Measurements from ENCODE around the gene POLR2E. TPM values are rescaled to one million over a fixed set of nuclear protein-coding genes. Genes with fewer than 3 reads are reported as not detected.

The POLR2E gene
- polyA plus RNA-seq, 3 donors, result 183 to 222 (median 195) TPM

GRCh38 chr19:1091544-1092175 lies 3.5 kb downstream of the POLR2E start:
- Histone ChIP-seq H3K9ac (ENCODE audit: insufficient read depth, low read length, poor library complexity, severe bottlenecking) (no peak overlapping the region), H3K36me3 (replicated peaks in 1 of 2; ENCODE audit: control insufficient read depth in 1 of 2, insufficient read depth in 2 of 2, low read length in 2 of 2) (peaks cover 44% of the 10 kb centered on the region in 2 donors), H4K20me1 (ENCODE audit: insufficient read depth, low read length) (peaks cover 67% of the 10 kb centered on the region), H3K4me2 (replicated peaks; ENCODE audit: extremely low read depth, low read length, poor library complexity, severe bottlenecking) (no peak overlapping the region), H3K4me1 (ENCODE audit: control insufficient read depth in 1 of 2, insufficient read depth in 2 of 2, low read length in 2 of 2) (peaks cover 61 to 71% of the 10 kb centered on the region in 2 donors), H3K27me3 (ENCODE audit: control insufficient read depth in 2 of 2, insufficient read depth in 2 of 2, low read length in 2 of 2) (no peaks in the 10 kb centered on the region), H3K27ac (ENCODE audit: low read depth in 1 of 2, low read length in 2 of 2) (no peak overlapping the region), H3K79me2 (ENCODE audit: insufficient read depth, low read length) (peaks cover 50% of the 10 kb centered on the region), H3K4me3 (replicated peaks in 1 of 3; ENCODE audit: low read depth in 2 of 3, low read length in 3 of 3) (no peak overlapping the region), H2AFZ (ENCODE audit: insufficient read depth, low read depth, low read length, poor library complexity, severe bottlenecking) (no peak overlapping the region), H3K9me3 (replicated peaks in 1 of 2; ENCODE audit: control insufficient read depth in 1 of 2, insufficient read depth in 1 of 2, low read length in 2 of 2) (no peaks in the 10 kb centered on the region)
- no peak overlapping the region for H3K27ac Mint-ChIP-seq
- peaks cover 25 to 47% of the 10 kb centered on the region in 2 donors for H3K36me3 Mint-ChIP-seq
- H3K4me3 Mint-ChIP-seq, result no peak overlapping the region
- no peak for DNase-seq
- TF ChIP-seq CTCF (IDR thresholded peaks at IDR 0.05), result no peak
- H3K9me3 Mint-ChIP-seq, result no peaks in the 10 kb centered on the region
- 85% methylated on average over 18 of the region's 27 CpGs for WGBS (ENCODE audit: insufficient coverage)
- peaks cover 0 to 2% (median 0%) of the 10 kb centered on the region in 3 donors for H3K27me3 Mint-ChIP-seq (ENCODE audit: low read depth in 3 of 3)
- peaks cover 62% of the 10 kb centered on the region for H3K4me1 Mint-ChIP-seq
- intact Hi-C loops (cut with micrococcal nuclease), result no loop called here

GRCh38 chr19:1090731-1091543 lies 4.2 kb downstream of the POLR2E start:
- peaks cover 68% of the 10 kb centered on the region for H3K4me1 Mint-ChIP-seq
- peaks cover 51% of the 10 kb centered on the region in 2 donors for H3K36me3 ChIP-seq (replicated peaks in 1 of 2; ENCODE audit: control insufficient read depth in 1 of 2, insufficient read depth in 2 of 2, low read length in 2 of 2)

More at GRCh38 chr19:1090731-1091543, 4.2 kb downstream of the POLR2E start:
- Histone ChIP-seq H3K79me2 (ENCODE audit: insufficient read depth, low read length) (peaks cover 57% of the 10 kb centered on the region), H3K27ac (ENCODE audit: low read depth in 1 of 2, low read length in 2 of 2) (no peak overlapping the region), H3K4me3 (replicated peaks in 1 of 3; ENCODE audit: low read depth in 2 of 3, low read length in 3 of 3) (no peak overlapping the region), H3K9ac (ENCODE audit: insufficient read depth, low read length, poor library complexity, severe bottlenecking) (no peak overlapping the region), H3K27me3 (ENCODE audit: control insufficient read depth in 2 of 2, insufficient read depth in 2 of 2, low read length in 2 of 2) (no peaks in the 10 kb centered on the region), H2AFZ (ENCODE audit: insufficient read depth, low read depth, low read length, poor library complexity, severe bottlenecking) (no peak overlapping the region), H3K9me3 (replicated peaks in 1 of 2; ENCODE audit: control insufficient read depth in 1 of 2, insufficient read depth in 1 of 2, low read length in 2 of 2) (no peaks in the 10 kb centered on the region), H3K4me2 (replicated peaks; ENCODE audit: extremely low read depth, low read length, poor library complexity, severe bottlenecking) (no peak overlapping the region), H3K4me1 (ENCODE audit: control insufficient read depth in 1 of 2, insufficient read depth in 2 of 2, low read length in 2 of 2) (peaks cover 68 to 76% of the 10 kb centered on the region in 2 donors), H4K20me1 (ENCODE audit: insufficient read depth, low read length) (peaks cover 74% of the 10 kb centered on the region)
- intact Hi-C loops (cut with micrococcal nuclease), result no loop called here
- no peak for DNase-seq
- TF ChIP-seq CTCF (IDR thresholded peaks at IDR 0.05), result no peak
- Mint-ChIP-seq H3K27ac (peak overlapping the region in 1 of 7 donors; percentile 19), H3K36me3 (peaks cover 29 to 52% of the 10 kb centered on the region in 2 donors), H3K9me3 (no peaks in the 10 kb centered on the region), H3K4me3 (no peak overlapping the region), H3K27me3 (ENCODE audit: low read depth in 3 of 3) (peaks cover 0 to 2% (median 0%) of the 10 kb centered on the region in 3 donors)
- WGBS (ENCODE audit: insufficient coverage), result 96% methylated on average over 38 of the region's 38 CpGs
